ENCODE data around the gene ARHGAP36.

- TF ChIP-seq POLR2A (IDR thresholded peaks at IDR 0.05) (no peak), CTCF (IDR thresholded peaks at IDR 0.05) (no peak)
Measured at GRCh38 chrX:131058136-131058868, at the start of gene ARHGAP36.
